ENCODE measurements around the gene TGM5. TPM values are rescaled to one million over a fixed set of nuclear protein-coding genes. Genes with fewer than 3 reads are reported as not detected.
"Not testable (repeated sequence)": the region's sequence is repeated elsewhere in the genome, so short reads cannot be mapped to it uniquely, and the experiment has no call there.

The TGM5 gene
- total RNA-seq, 1 donor from 2014 or later = 0.32 TPM

- no peaks in the 10 kb centered on the region for H3K4me1 ChIP-seq
These were observed 32.7 kb upstream of the TGM5 start for GRCh38 chr15:43299411-43299810.

GRCh38 chr15:43294091-43294706 lies 27.5 kb upstream of the TGM5 start:
- no peaks in the 10 kb centered on the region for H3K36me3 ChIP-seq
- no peak for TF ChIP-seq CTCF (IDR thresholded peaks at IDR 0.05)
- no peak for ATAC-seq
- intact Hi-C loops (cut with DNase I) = no loop called here
- H3K27ac ChIP-seq = no peak overlapping the region
- H3K9me3 ChIP-seq = no peaks in the 10 kb centered on the region
- H3K27me3 ChIP-seq (ENCODE audit: low read depth) = peaks cover 25% of the 10 kb centered on the region
- no peaks in the 10 kb centered on the region for H3K4me1 ChIP-seq
- no peak overlapping the region for H3K4me3 ChIP-seq
- no peak for DNase-seq

More at GRCh38 chr15:43299411-43299810, 32.7 kb upstream of the TGM5 start:
- H3K27ac ChIP-seq = no peak overlapping the region
- no peak for TF ChIP-seq CTCF (IDR thresholded peaks at IDR 0.05)
- H3K27me3 ChIP-seq (ENCODE audit: low read depth) = peaks cover 19% of the 10 kb centered on the region
- ATAC-seq (no peak), DNase-seq (no peak)
- H3K9me3 ChIP-seq = no peaks in the 10 kb centered on the region
- H3K4me3 ChIP-seq = no peak overlapping the region
- intact Hi-C loops (cut with DNase I) = no loop called here
- no peaks in the 10 kb centered on the region for H3K36me3 ChIP-seq

GRCh38 chr15:43293432-43293831 lies 26.7 kb upstream of the TGM5 start:
- Histone ChIP-seq H3K27ac (no peak overlapping the region), H3K4me1 (no peaks in the 10 kb centered on the region), H3K36me3 (no peaks in the 10 kb centered on the region), H3K27me3 (ENCODE audit: low read depth) (peaks cover 25% of the 10 kb centered on the region), H3K9me3 (no peaks in the 10 kb centered on the region), H3K4me3 (no peak overlapping the region)
- ATAC-seq (peak in 1 of 2 donors; percentile 25), DNase-seq (no peak)
- intact Hi-C loops (cut with DNase I) = no loop called here
- no peak for TF ChIP-seq CTCF (IDR thresholded peaks at IDR 0.05)

- no peaks in the 10 kb centered on the region for H3K9me3 ChIP-seq
- no peak overlapping the region for H3K4me3 ChIP-seq
- H3K27ac ChIP-seq = no peak overlapping the region
- intact Hi-C loops (cut with DNase I) = no loop called here
- no peaks in the 10 kb centered on the region for H3K36me3 ChIP-seq
- no peak for ATAC-seq
- peaks cover 25% of the 10 kb centered on the region for H3K27me3 ChIP-seq (ENCODE audit: low read depth)
- no peak for DNase-seq
- H3K4me1 ChIP-seq = no peaks in the 10 kb centered on the region
- no peak for TF ChIP-seq CTCF (IDR thresholded peaks at IDR 0.05)
These were observed 25.8 kb upstream of the TGM5 start for GRCh38 chr15:43292375-43293078.

GRCh38 chr15:43289656-43290055 lies 22.9 kb upstream of the TGM5 start:
- not testable (repeated sequence) for H3K4me3 ChIP-seq, H3K27ac ChIP-seq, H3K4me1 ChIP-seq, DNase-seq, ATAC-seq, H3K36me3 ChIP-seq, H3K9me3 ChIP-seq
- peaks cover 17% of the 10 kb centered on the region for H3K27me3 ChIP-seq (ENCODE audit: low read depth)
- intact Hi-C loops (cut with DNase I) = loop anchor here (10.0 kb wide), 1 partner anchor 65 kb away; the partner anchor contains the start of gene EPB42

GRCh38 chr15:43287254-43287653 lies 20.5 kb upstream of the TGM5 start:
- Histone ChIP-seq H3K27ac (no peak overlapping the region), H3K4me1 (no peaks in the 10 kb centered on the region), H3K36me3 (no peaks in the 10 kb centered on the region), H3K4me3 (no peak overlapping the region), H3K9me3 (no peaks in the 10 kb centered on the region), H3K27me3 (ENCODE audit: low read depth) (no peaks in the 10 kb centered on the region)
- no peak for DNase-seq
- no peak for TF ChIP-seq CTCF (IDR thresholded peaks at IDR 0.05)
- ATAC-seq = peak in 1 of 2 donors; percentile 23
- intact Hi-C loops (cut with DNase I) = loop anchor here (10.0 kb wide), 1 partner anchor 62 kb away; the partner anchor contains the start of gene EPB42
